Heart left ventricle (tissue), 13 donors: ENCODE measurements around the gene SEMA4D.

Experiments
- POLR2A ChIP-seq, 2 donors: fragments of 450-650 bp; IDR thresholded peaks; one replicate each; pipeline ENCODE4 v1.6.1; 2017; ENCODE audit warnings: antibody characterized with exemption in 2 of 2, mild to moderate bottlenecking in 2 of 2, moderate library complexity in 2 of 2
- TF ChIP-seq, protein P1 (sequence below), 12 donors: fragments of 200-600 bp; sonication (generic) in 4 of 12; IDR thresholded peaks; one replicate each; pipeline versions ENCODE4 v1.5.0 to v1.8.0; 2018 to 2022; ENCODE audit warnings: antibody characterized with exemption in 12 of 12, mild to moderate bottlenecking in 5 of 12
- donor health status: ischemic (EF 13 %, LVEDD 7.1; RV severe dilation, severe dysfunction).
- donor health status: DM: no; HTN: yes; CAD: no.
- donor health status: DM: no; HTN: no; CAD: no.
- donor health status: ischemic (EF 25% LVEDD 6.9; RV normal size, moderate dysfunction).
- donor health status: ischemic (EF 25% LVEDD 5.7; RV mildly dilated, moderate dysfunction).
- donor health status: ischemic (EF 35%, LVEDD 5.7; RV mildly dilated, moderate dysfunction).
- donor health status: nonischemic (EF 11% LVEDD 7.7; RV severe dilation, severe dysfunction).
- donor health status: DM: yes; HTN: yes; CAD: no.
- donor health status: PGD.
- donor health status: ischemic (EF 29% LVEDD 5.4; RV normal size, mild dysfunction).
- donor health status: nonischemic (EF 23%, LVEDD 6.1; RV moderate dilation, normal function).

DNA sequence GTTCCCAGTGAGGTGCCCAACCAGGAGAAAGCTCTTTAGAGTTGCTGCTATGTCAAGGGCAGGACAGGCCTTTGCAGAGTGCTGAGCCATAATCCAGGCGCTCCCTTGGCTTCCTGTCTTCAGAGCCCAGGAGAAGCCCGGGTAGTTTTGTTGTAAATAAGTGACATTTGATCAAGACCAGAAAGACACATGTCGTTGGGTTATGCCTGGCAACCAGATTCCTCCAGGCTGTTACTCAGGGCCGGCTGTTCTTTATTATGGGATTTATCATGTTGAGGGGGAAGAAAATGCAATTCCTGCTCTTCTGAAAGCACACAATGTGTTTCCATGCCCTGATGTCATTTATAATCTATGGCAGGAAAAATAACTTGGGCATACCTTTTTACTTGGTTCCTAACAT is 39.3 kb upstream of the SEMA4D start:
- no peak for TF ChIP-seq POLR2A (IDR thresholded peaks at IDR 0.05)
- TF ChIP-seq, protein P1, sequence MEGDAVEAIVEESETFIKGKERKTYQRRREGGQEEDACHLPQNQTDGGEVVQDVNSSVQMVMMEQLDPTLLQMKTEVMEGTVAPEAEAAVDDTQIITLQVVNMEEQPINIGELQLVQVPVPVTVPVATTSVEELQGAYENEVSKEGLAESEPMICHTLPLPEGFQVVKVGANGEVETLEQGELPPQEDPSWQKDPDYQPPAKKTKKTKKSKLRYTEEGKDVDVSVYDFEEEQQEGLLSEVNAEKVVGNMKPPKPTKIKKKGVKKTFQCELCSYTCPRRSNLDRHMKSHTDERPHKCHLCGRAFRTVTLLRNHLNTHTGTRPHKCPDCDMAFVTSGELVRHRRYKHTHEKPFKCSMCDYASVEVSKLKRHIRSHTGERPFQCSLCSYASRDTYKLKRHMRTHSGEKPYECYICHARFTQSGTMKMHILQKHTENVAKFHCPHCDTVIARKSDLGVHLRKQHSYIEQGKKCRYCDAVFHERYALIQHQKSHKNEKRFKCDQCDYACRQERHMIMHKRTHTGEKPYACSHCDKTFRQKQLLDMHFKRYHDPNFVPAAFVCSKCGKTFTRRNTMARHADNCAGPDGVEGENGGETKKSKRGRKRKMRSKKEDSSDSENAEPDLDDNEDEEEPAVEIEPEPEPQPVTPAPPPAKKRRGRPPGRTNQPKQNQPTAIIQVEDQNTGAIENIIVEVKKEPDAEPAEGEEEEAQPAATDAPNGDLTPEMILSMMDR (IDR thresholded peaks at IDR 0.05): no peak
